Astrocyte (in vitro differentiated cells and primary cell): ENCODE measurements around the gene YPEL5. TPM values are rescaled to one million over a fixed set of nuclear protein-coding genes. Genes with fewer than 3 reads are reported as not detected.
A peak's percentile ranks its signal among the peaks of the same experiment; 100 is the strongest.

ENCODE experiments used
- DNase-seq: peaks from one replicate; pipeline ENCODE4 v3.0.0-alpha.2; 2010; ENCODE audit warnings: low read depth
- FAIRE-seq: peaks from 2 replicates; lab custom pipeline; 2011; peaks lifted over from hg19 to GRCh38; lab: Jason Lieb, UNC
- H2AFZ ChIP-seq: 2 replicates; pipeline ENCODE4 v1.6.0; 2012; ENCODE audit warnings: low read depth, low read length, inconsistent platforms
- H3K27ac ChIP-seq: 2 replicates; pipeline ENCODE4 v1.5.1; 2011; ENCODE audit warnings: low read depth, low read length, inconsistent platforms
- H3K27me3 ChIP-seq: 2 replicates; pipeline ENCODE4 v1.6.0; 2011; ENCODE audit warnings: low read length, inconsistent platforms; ENCODE audit not compliant: insufficient read depth
- H3K36me3 ChIP-seq: 2 replicates; pipeline ENCODE4 v1.5.1; 2011; ENCODE audit warnings: low read length, inconsistent platforms; ENCODE audit not compliant: insufficient read depth
- H3K4me1 ChIP-seq: 2 replicates; pipeline ENCODE4 v1.5.1; 2011; ENCODE audit warnings: low read length, inconsistent platforms; ENCODE audit not compliant: insufficient read depth
- H3K4me2 ChIP-seq: 2 replicates; pipeline ENCODE4 v1.6.0; 2012; ENCODE audit warnings: low read length, inconsistent platforms
- H3K4me3 ChIP-seq: 2 replicates; pipeline ENCODE4 v1.5.1; 2011; ENCODE audit warnings: low read depth, mild to moderate bottlenecking, low read length, inconsistent platforms; ENCODE audit not compliant: insufficient read depth
- H3K79me2 ChIP-seq: 2 replicates; pipeline ENCODE4 v1.6.0; 2012; ENCODE audit warnings: mild to moderate bottlenecking, low read length, inconsistent platforms; ENCODE audit not compliant: insufficient read depth
- H3K9ac ChIP-seq: 2 replicates; pipeline ENCODE4 v1.6.0; 2012; ENCODE audit warnings: mild to moderate bottlenecking, low read length, inconsistent platforms
- H3K9me3 ChIP-seq: 2 replicates; pipeline ENCODE4 v1.5.1; 2012; ENCODE audit warnings: low read depth, mild to moderate bottlenecking, low read length, inconsistent platforms; ENCODE audit not compliant: insufficient read depth
- H4K20me1 ChIP-seq: 2 replicates; pipeline ENCODE4 v1.6.0; 2012; ENCODE audit warnings: low read length, inconsistent platforms; ENCODE audit not compliant: insufficient read depth
- H3K27ac Mint-ChIP-seq: one replicate; pipeline ENCODE4 v1.8.0; 2021; ENCODE audit warnings: mild to moderate bottlenecking, mixed read lengths; ENCODE audit not compliant: unreplicated experiment
- H3K27me3 Mint-ChIP-seq: one replicate; pipeline ENCODE4 v1.8.0; 2021; ENCODE audit warnings: low read depth, mixed read lengths; ENCODE audit not compliant: unreplicated experiment
- H3K36me3 Mint-ChIP-seq: one replicate; pipeline ENCODE4 v1.8.0; 2021; ENCODE audit warnings: low read depth, mixed read lengths; ENCODE audit not compliant: unreplicated experiment
- H3K4me1 Mint-ChIP-seq: one replicate; pipeline ENCODE4 v1.8.0; 2021; ENCODE audit warnings: low read depth, mixed read lengths; ENCODE audit not compliant: unreplicated experiment
- H3K4me3 Mint-ChIP-seq: one replicate; pipeline ENCODE4 v1.8.0; 2021; ENCODE audit warnings: mild to moderate bottlenecking, moderate library complexity, mixed read lengths; ENCODE audit not compliant: unreplicated experiment
- H3K9me3 Mint-ChIP-seq: one replicate; pipeline ENCODE4 v1.8.0; 2021; ENCODE audit warnings: mild to moderate bottlenecking, mixed read lengths; ENCODE audit not compliant: unreplicated experiment
- CTCF ChIP-seq: IDR thresholded peaks from 2 replicates; pipeline ENCODE4 v1.5.1; 2011; ENCODE audit warnings: low read depth, mild to moderate bottlenecking, inconsistent platforms, low read length, moderate library complexity; ENCODE audit not compliant: insufficient read depth
- EZH2 ChIP-seq: IDR thresholded peaks from 2 replicates; pipeline ENCODE4 v1.6.1; 2012; ENCODE audit warnings: mild to moderate bottlenecking, low read length, inconsistent platforms; ENCODE audit not compliant: insufficient read depth
- total RNA-seq: library from RNA; stranded (reverse); gene quantifications from 2 replicates; pipeline ENCODE4 v1.2.1, GENCODE V29; 2021

Gene YPEL5
- total RNA-seq, 1 donor from 2014 or later = 149 TPM

- Histone ChIP-seq H2AFZ (no peak overlapping the region), H3K27me3 (peaks cover 4% of the 10 kb centered on the region), H3K36me3 (no peaks in the 10 kb centered on the region), H3K4me1 (peaks cover 29% of the 10 kb centered on the region), H3K79me2 (no peaks in the 10 kb centered on the region), H3K9me3 (no peaks in the 10 kb centered on the region), H3K4me2 (peak overlapping the region; percentile 73), H3K4me3 (no peak overlapping the region), H4K20me1 (no peaks in the 10 kb centered on the region), H3K27ac (no peak overlapping the region), H3K9ac (no peak overlapping the region)
- H3K4me1 Mint-ChIP-seq = peaks cover 28% of the 10 kb centered on the region
- H3K27ac Mint-ChIP-seq = peak overlapping the region; percentile 1
- no peaks in the 10 kb centered on the region for H3K36me3 Mint-ChIP-seq
- FAIRE-seq = peak; percentile 54
- TF ChIP-seq EZH2 (no peak), CTCF (no peak)
- peaks cover 13% of the 10 kb centered on the region for H3K27me3 Mint-ChIP-seq
- H3K4me3 Mint-ChIP-seq = no peak overlapping the region
- no peak for DNase-seq
- H3K9me3 Mint-ChIP-seq = no peaks in the 10 kb centered on the region
Observed at GRCh38 chr2:30115981-30116285, 30.9 kb upstream of the YPEL5 start.

- H3K4me1 ChIP-seq = no peaks in the 10 kb centered on the region
- Mint-ChIP-seq H3K4me1 (peaks cover 2% of the 10 kb centered on the region), H3K27ac (no peak overlapping the region), H3K4me3 (no peak overlapping the region), H3K36me3 (no peaks in the 10 kb centered on the region), H3K27me3 (peaks cover 13% of the 10 kb centered on the region), H3K9me3 (no peaks in the 10 kb centered on the region)
- H3K27me3 ChIP-seq = peaks cover 4% of the 10 kb centered on the region
- H3K36me3 ChIP-seq = no peaks in the 10 kb centered on the region
- FAIRE-seq (no peak), DNase-seq (no peak)
- H3K4me2 ChIP-seq = no peak overlapping the region
- H3K9me3 ChIP-seq = no peaks in the 10 kb centered on the region
- no peak for TF ChIP-seq EZH2
- no peak for TF ChIP-seq CTCF
- H3K79me2 ChIP-seq = no peaks in the 10 kb centered on the region
- no peak overlapping the region for H3K4me3 ChIP-seq
- no peaks in the 10 kb centered on the region for H4K20me1 ChIP-seq
- no peak overlapping the region for H3K9ac ChIP-seq
- no peak overlapping the region for H3K27ac ChIP-seq
- H2AFZ ChIP-seq = no peak overlapping the region
Observed at GRCh38 chr2:30122362-30122761, 24.4 kb upstream of the YPEL5 start.

- Histone ChIP-seq H3K4me1 (no peaks in the 10 kb centered on the region), H4K20me1 (no peaks in the 10 kb centered on the region), H3K79me2 (no peaks in the 10 kb centered on the region), H3K4me2 (peak overlapping the region; percentile 48), H3K9ac (no peak overlapping the region), H3K27me3 (no peaks in the 10 kb centered on the region), H3K4me3 (no peak overlapping the region), H3K36me3 (no peaks in the 10 kb centered on the region), H2AFZ (peak overlapping the region; percentile 24), H3K9me3 (no peaks in the 10 kb centered on the region), H3K27ac (no peak overlapping the region)
- H3K27me3 Mint-ChIP-seq = no peaks in the 10 kb centered on the region
- no peak overlapping the region for H3K27ac Mint-ChIP-seq
- no peaks in the 10 kb centered on the region for H3K4me1 Mint-ChIP-seq
- FAIRE-seq = no peak
- H3K36me3 Mint-ChIP-seq = no peaks in the 10 kb centered on the region
- H3K4me3 Mint-ChIP-seq = no peak overlapping the region
- H3K9me3 Mint-ChIP-seq = no peaks in the 10 kb centered on the region
- peak; percentile 34 for DNase-seq
- TF ChIP-seq EZH2 = no peak
- TF ChIP-seq CTCF = no peak
Observed at GRCh38 chr2:30127016-30127893, 19.6 kb upstream of the YPEL5 start.
